Astrocyte of the spinal cord (primary cell): ENCODE measurements around the gene TENM4.
A peak's percentile ranks its signal among the peaks of the same experiment; 100 is the strongest.

ENCODE experiments used
- DNase-seq: peaks from one replicate; pipeline ENCODE4 v3.0.0; 2011; ENCODE audit warnings: low read depth, low spot score
- H3K4me3 ChIP-seq: 2 replicates; pipeline ENCODE4 v1.5.1; 2011; ENCODE audit warnings: low read depth, mild to moderate bottlenecking, low read length, moderate library complexity
- CTCF ChIP-seq: IDR thresholded peaks from 2 replicates; pipeline ENCODE4 v1.5.1; 2012; ENCODE audit warnings: low read depth, mild to moderate bottlenecking, low read length, inconsistent platforms
- in situ Hi-C: cut with HindIII; loops from 2 replicates; pipeline ENCODE4 v1.10.0; 2017; ENCODE audit warnings: low sequenced_read_pairs

The TENM4 gene

GRCh38 chr11:78647986-78648875 lies 792.6 kb downstream of the TENM4 start:
- DNase-seq = no peak
- no peak for TF ChIP-seq CTCF
- in situ Hi-C loops = no loop called here
- no peak overlapping the region for H3K4me3 ChIP-seq

GRCh38 chr11:78647266-78647915 lies 793.4 kb downstream of the TENM4 start:
- no peak for DNase-seq
- in situ Hi-C loops = no loop called here

GRCh38 chr11:78646564-78647185 lies 794.2 kb downstream of the TENM4 start:
- in situ Hi-C loops = no loop called here

More at GRCh38 chr11:78647266-78647915, 793.4 kb downstream of the TENM4 start:
- TF ChIP-seq CTCF = no peak
- no peak overlapping the region for H3K4me3 ChIP-seq

GRCh38 chr11:78645226-78646202 lies 795.3 kb downstream of the TENM4 start:
- in situ Hi-C loops = no loop called here
- TF ChIP-seq CTCF = peak; percentile 93

More at GRCh38 chr11:78646564-78647185, 794.2 kb downstream of the TENM4 start:
- peak; percentile 75 for TF ChIP-seq CTCF
- no peak overlapping the region for H3K4me3 ChIP-seq
- DNase-seq = peak; percentile 49

GRCh38 chr11:78643676-78644056 lies 797.2 kb downstream of the TENM4 start:
- no peak for DNase-seq
- in situ Hi-C loops = no loop called here
- no peak overlapping the region for H3K4me3 ChIP-seq
- TF ChIP-seq CTCF = no peak

More at GRCh38 chr11:78645226-78646202, 795.3 kb downstream of the TENM4 start:
- no peak overlapping the region for H3K4me3 ChIP-seq
- peak; percentile 70 for DNase-seq
